HEK293 (cell line): ENCODE measurements around the gene CWH43.

Experiments
- CTCF ChIA-PET: fragments of 350-600 bp; formaldehyde crosslinking; extraction: SDS; loops from one replicate; lab custom pipeline; 2021; ENCODE audit warnings: antibody characterized with exemption; lab: Yijun Ruan, JAX
- POLR2A ChIA-PET: fragments of 300-600 bp; formaldehyde crosslinking; extraction: SDS; loops from one replicate; lab custom pipeline; 2020; ENCODE audit warnings: antibody characterized with exemption, inconsistent platforms; lab: Yijun Ruan, JAX
- H3K27ac ChIP-seq: fragments of 200-500 bp; sonication (Bioruptor generic); 2 replicates; pipeline ENCODE4 v1.5.1; 2014; ENCODE audit warnings: low read depth, low read length, control low read depth, inconsistent platforms; ENCODE audit errors: extremely low read depth
- H3K36me3 ChIP-seq, 2 experiments: fragments of 200-500 bp in 1 of 2; sonication (Bioruptor generic) in 1 of 2; 1 replicate in 1 of 2; 2 replicates in 1 of 2; pipeline ENCODE4 v1.5.1; 2014 to 2017; ENCODE audit warnings: inconsistent platforms in 2 of 2, low read length in 2 of 2; ENCODE audit not compliant: control insufficient read depth in 2 of 2, insufficient read depth in 1 of 2
- H3K4me1 ChIP-seq: fragments of 200-500 bp; sonication (Bioruptor generic); 2 replicates; pipeline ENCODE4 v1.5.1; 2014; ENCODE audit warnings: mild to moderate bottlenecking, low read length, inconsistent platforms; ENCODE audit not compliant: control insufficient read depth, insufficient read depth
- H3K4me3 ChIP-seq: 2 replicates; pipeline ENCODE4 v1.5.1; 2011; ENCODE audit warnings: low read depth, mild to moderate bottlenecking, control low read depth, low read length, moderate library complexity
- H3K9me3 ChIP-seq: fragments of 200-500 bp; sonication (Bioruptor generic); 2 replicates; pipeline ENCODE4 v1.5.1; 2014; ENCODE audit warnings: low read depth, low read length, inconsistent platforms; ENCODE audit not compliant: control insufficient read depth, insufficient read depth
- BCL11B ChIP-seq: fragments of 450-650 bp; formaldehyde crosslinking; IDR thresholded peaks from 2 replicates; pipeline ENCODE4 v1.5.1; 2016; ENCODE audit warnings: low read depth, missing biosample characterization, missing genetic modification characterization
- ELK4 ChIP-seq: IDR thresholded peaks from 2 replicates; pipeline ENCODE4 v1.6.1; 2011; ENCODE audit warnings: mild to moderate bottlenecking, low read depth, low read length, borderline replicate concordance
- MYNN ChIP-seq: fragments of 450-650 bp; formaldehyde crosslinking; IDR thresholded peaks from 2 replicates; pipeline ENCODE4 v1.5.1; 2016; ENCODE audit warnings: missing biosample characterization, missing genetic modification characterization, borderline replicate concordance
- SCRT2 ChIP-seq: fragments of 450-650 bp; formaldehyde crosslinking; IDR thresholded peaks from 2 replicates; pipeline ENCODE4 v1.5.1; 2016; ENCODE audit warnings: missing biosample characterization, missing genetic modification characterization
- SP3 ChIP-seq: fragments of 450-650 bp; formaldehyde crosslinking; IDR thresholded peaks from 2 replicates; pipeline ENCODE4 v1.5.1; 2016; ENCODE audit warnings: missing biosample characterization, missing genetic modification characterization
- YY1 ChIP-seq: fragments of 450-650 bp; formaldehyde crosslinking; IDR thresholded peaks from 2 replicates; pipeline ENCODE4 v1.5.1; 2018; ENCODE audit warnings: missing biosample characterization, missing genetic modification characterization
- ZBTB20 ChIP-seq: fragments of 450-650 bp; formaldehyde crosslinking; IDR thresholded peaks from 2 replicates; pipeline ENCODE4 v1.5.1; 2016; ENCODE audit warnings: missing biosample characterization, missing genetic modification characterization
- ZNF146 ChIP-seq: fragments of 450-650 bp; formaldehyde crosslinking; IDR thresholded peaks from 2 replicates; pipeline ENCODE4 v1.5.1; 2016; ENCODE audit warnings: missing biosample characterization, missing genetic modification characterization
- ZNF155 ChIP-seq: fragments of 450-650 bp; formaldehyde crosslinking; IDR thresholded peaks from 2 replicates; pipeline ENCODE4 v1.5.1; 2016; ENCODE audit warnings: missing biosample characterization, missing genetic modification characterization
- ZNF174 ChIP-seq: fragments of 450-650 bp; formaldehyde crosslinking; IDR thresholded peaks from 2 replicates; pipeline ENCODE4 v1.5.0; 2017; ENCODE audit warnings: missing biosample characterization, mild to moderate bottlenecking, missing genetic modification characterization
- ZNF175 ChIP-seq: fragments of 450-650 bp; formaldehyde crosslinking; IDR thresholded peaks from 2 replicates; pipeline ENCODE4 v1.5.1; 2016; ENCODE audit warnings: missing biosample characterization, missing genetic modification characterization
- ZNF221 ChIP-seq: fragments of 450-650 bp; formaldehyde crosslinking; IDR thresholded peaks from 2 replicates; pipeline ENCODE4 v1.5.1; 2017; ENCODE audit warnings: missing biosample characterization, missing genetic modification characterization, borderline replicate concordance
- ZNF248 ChIP-seq: fragments of 450-650 bp; formaldehyde crosslinking; IDR thresholded peaks from 2 replicates; pipeline ENCODE4 v1.5.1; 2017; ENCODE audit warnings: missing biosample characterization, missing genetic modification characterization
- ZNF341 ChIP-seq: fragments of 450-650 bp; formaldehyde crosslinking; IDR thresholded peaks from 2 replicates; pipeline ENCODE4; 2016; ENCODE audit warnings: low read depth, missing biosample characterization, missing genetic modification characterization
- ZNF391 ChIP-seq: fragments of 450-650 bp; formaldehyde crosslinking; IDR thresholded peaks from 2 replicates; pipeline ENCODE4 v1.5.1; 2016; ENCODE audit warnings: low read depth, missing biosample characterization, missing genetic modification characterization, borderline replicate concordance
- ZNF404 ChIP-seq: fragments of 450-650 bp; formaldehyde crosslinking; IDR thresholded peaks from 2 replicates; pipeline ENCODE4 v1.5.1; 2017; ENCODE audit warnings: missing biosample characterization, missing genetic modification characterization
- ZNF449 ChIP-seq: fragments of 450-650 bp; formaldehyde crosslinking; IDR thresholded peaks from 2 replicates; pipeline ENCODE4 v1.5.1; 2017; ENCODE audit warnings: missing biosample characterization, mild to moderate bottlenecking, missing genetic modification characterization, moderate library complexity
- ZNF514 ChIP-seq: fragments of 450-650 bp; formaldehyde crosslinking; IDR thresholded peaks from 2 replicates; pipeline ENCODE4 v1.5.1; 2016; ENCODE audit warnings: missing biosample characterization, missing genetic modification characterization
- ZNF549 ChIP-seq: fragments of 450-650 bp; IDR thresholded peaks from 2 replicates; pipeline ENCODE4 v1.5.1; 2018; ENCODE audit warnings: missing biosample characterization, missing genetic modification characterization, mild to moderate bottlenecking, inconsistent platforms, moderate library complexity
- ZNF585B ChIP-seq: fragments of 450-650 bp; formaldehyde crosslinking; IDR thresholded peaks from 2 replicates; pipeline ENCODE4 v1.5.1; 2016; ENCODE audit warnings: missing biosample characterization, missing genetic modification characterization
- ZNF692 ChIP-seq: fragments of 450-650 bp; formaldehyde crosslinking; IDR thresholded peaks from 2 replicates; pipeline ENCODE4 v1.5.1; 2016; ENCODE audit warnings: missing biosample characterization, missing genetic modification characterization
- ZNF777 ChIP-seq: fragments of 450-650 bp; formaldehyde crosslinking; IDR thresholded peaks from 2 replicates; pipeline ENCODE4 v1.5.1; 2017; ENCODE audit warnings: missing biosample characterization, missing genetic modification characterization, borderline replicate concordance
- TF ChIP-seq, protein P1 (sequence below): fragments of 450-650 bp; formaldehyde crosslinking; optimal IDR thresholded peaks from 2 replicates; pipeline ENCODE3; 2016; ENCODE audit warnings: missing biosample characterization, mild to moderate bottlenecking, missing genetic modification characterization
- TF ChIP-seq, protein P2 (sequence below): fragments of 450-650 bp; formaldehyde crosslinking; IDR thresholded peaks from 2 replicates; pipeline ENCODE4 v1.5.1; 2016; ENCODE audit warnings: missing biosample characterization, missing genetic modification characterization
- TF ChIP-seq, protein P3 (sequence below): fragments of 450-650 bp; formaldehyde crosslinking; IDR thresholded peaks from 2 replicates; pipeline ENCODE4 v1.5.1; 2016; ENCODE audit warnings: missing biosample characterization, missing genetic modification characterization

The CWH43 gene

GRCh38 chr4:48985976-48986653 lies at the start of gene CWH43:
Gene CWH43, plus strand, starts transcription at chr4:48986275. Its CDS starts 155 bp downstream, at chr4:48986430.
- Histone ChIP-seq H3K9me3 (no peaks in the 10 kb centered on the region), H3K36me3 (no peaks in the 10 kb centered on the region), H3K4me3 (no peak within 1 kb of the TSS), H3K4me1 (no peaks in the 10 kb centered on the region), H3K27ac (no peak within 1 kb of the TSS)
- POLR2A ChIA-PET, result no interaction called here
- TF ChIP-seq YY1 (tag by site-specific recombination) (no peak), ZNF549 (no peak), BCL11B (tag by site-specific recombination) (no peak), SP3 (tag by site-specific recombination) (no peak), ZBTB20 (tag by site-specific recombination) (no peak), ZNF777 (tag by site-specific recombination) (no peak), ZNF404 (tag by site-specific recombination) (no peak), SCRT2 (tag by site-specific recombination) (no peak), ZNF174 (tag by site-specific recombination) (no peak), ZNF175 (tag by site-specific recombination) (no peak), ZNF221 (tag by site-specific recombination) (no peak)
- TF ChIP-seq, protein P1, sequence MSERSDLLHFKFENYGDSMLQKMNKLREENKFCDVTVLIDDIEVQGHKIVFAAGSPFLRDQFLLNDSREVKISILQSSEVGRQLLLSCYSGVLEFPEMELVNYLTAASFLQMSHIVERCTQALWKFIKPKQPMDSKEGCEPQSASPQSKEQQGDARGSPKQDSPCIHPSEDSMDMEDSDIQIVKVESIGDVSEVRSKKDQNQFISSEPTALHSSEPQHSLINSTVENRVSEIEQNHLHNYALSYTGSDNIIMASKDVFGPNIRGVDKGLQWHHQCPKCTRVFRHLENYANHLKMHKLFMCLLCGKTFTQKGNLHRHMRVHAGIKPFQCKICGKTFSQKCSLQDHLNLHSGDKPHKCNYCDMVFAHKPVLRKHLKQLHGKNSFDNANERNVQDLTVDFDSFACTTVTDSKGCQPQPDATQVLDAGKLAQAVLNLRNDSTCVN (tag by site-specific recombination), result no peak
- CTCF ChIA-PET, result no interaction called here

DNA sequence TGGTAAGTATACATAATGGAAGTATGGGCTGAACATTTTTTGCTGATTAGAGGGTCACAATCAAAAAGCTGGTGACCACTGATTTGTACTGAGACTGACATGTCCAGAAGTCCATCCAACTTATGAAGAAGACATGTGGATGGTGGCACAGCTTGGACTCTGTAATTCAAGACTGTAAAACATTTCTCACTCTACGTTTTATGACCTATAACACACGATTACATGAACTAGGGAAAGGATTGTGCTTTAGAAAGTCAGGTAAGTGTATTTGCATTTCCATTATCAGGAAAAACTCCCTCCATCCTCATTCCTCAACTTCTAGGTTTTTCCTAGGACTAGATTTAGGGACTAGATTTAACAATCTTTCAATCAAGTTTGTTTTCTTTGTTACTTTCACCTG lies 49.0 kb upstream of the CWH43 start:
- TF ChIP-seq ZNF248 (tag by site-specific recombination), result no peak
- TF ChIP-seq ZNF692 (tag by site-specific recombination), result no peak
- no peak for TF ChIP-seq BCL11B (tag by site-specific recombination)
- TF ChIP-seq ZNF391 (tag by site-specific recombination), result no peak
- no peak for TF ChIP-seq ZNF585B
- H3K27ac ChIP-seq, result no peak overlapping the region
- CTCF ChIA-PET, result interaction anchor here (0.6 to 1.0 kb wide), 2 partner anchors 8 to 45 kb away, joined by 3 to 12 read pairs; no protein-coding TSS in a partner anchor
- no peaks in the 10 kb centered on the region for H3K9me3 ChIP-seq
- no peak overlapping the region for H3K4me3 ChIP-seq
- H3K36me3 ChIP-seq, result no peaks in the 10 kb centered on the region
- H3K4me1 ChIP-seq, result no peaks in the 10 kb centered on the region
- POLR2A ChIA-PET, result no interaction called here

- POLR2A ChIA-PET, result no interaction called here
- TF ChIP-seq, protein P2, sequence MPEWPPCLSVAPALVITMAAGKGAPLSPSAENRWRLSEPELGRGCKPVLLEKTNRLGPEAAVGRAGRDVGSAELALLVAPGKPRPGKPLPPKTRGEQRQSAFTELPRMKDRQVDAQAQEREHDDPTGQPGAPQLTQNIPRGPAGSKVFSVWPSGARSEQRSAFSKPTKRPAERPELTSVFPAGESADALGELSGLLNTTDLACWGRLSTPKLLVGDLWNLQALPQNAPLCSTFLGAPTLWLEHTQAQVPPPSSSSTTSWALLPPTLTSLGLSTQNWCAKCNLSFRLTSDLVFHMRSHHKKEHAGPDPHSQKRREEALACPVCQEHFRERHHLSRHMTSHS (tag by site-specific recombination), result no peak
- no peak for TF ChIP-seq ZNF341 (tag by site-specific recombination)
- no peak for TF ChIP-seq MYNN (tag by site-specific recombination)
- TF ChIP-seq, protein P3, sequence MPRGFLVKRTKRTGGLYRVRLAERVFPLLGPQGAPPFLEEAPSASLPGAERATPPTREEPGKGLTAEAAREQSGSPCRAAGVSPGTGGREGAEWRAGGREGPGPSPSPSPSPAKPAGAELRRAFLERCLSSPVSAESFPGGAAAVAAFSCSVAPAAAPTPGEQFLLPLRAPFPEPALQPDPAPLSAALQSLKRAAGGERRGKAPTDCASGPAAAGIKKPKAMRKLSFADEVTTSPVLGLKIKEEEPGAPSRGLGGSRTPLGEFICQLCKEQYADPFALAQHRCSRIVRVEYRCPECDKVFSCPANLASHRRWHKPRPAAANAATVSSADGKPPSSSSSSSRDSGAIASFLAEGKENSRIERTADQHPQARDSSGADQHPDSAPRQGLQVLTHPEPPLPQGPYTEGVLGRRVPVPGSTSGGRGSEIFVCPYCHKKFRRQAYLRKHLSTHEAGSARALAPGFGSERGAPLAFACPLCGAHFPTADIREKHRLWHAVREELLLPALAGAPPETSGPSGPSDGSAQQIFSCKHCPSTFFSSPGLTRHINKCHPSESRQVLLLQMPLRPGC (tag by site-specific recombination), result no peak
- TF ChIP-seq ZNF155, result no peak
- no peak for TF ChIP-seq ELK4
- no peak for TF ChIP-seq ZNF146
- no peak for TF ChIP-seq ZNF449 (tag by site-specific recombination)
- no peak for TF ChIP-seq ZNF514 (tag by site-specific recombination)
These were observed 47.2 kb upstream of the CWH43 start for GRCh38 chr4:48938831-48939230.

More at GRCh38 chr4:48938831-48939230, 47.2 kb upstream of the CWH43 start:
- no peaks in the 10 kb centered on the region for H3K36me3 ChIP-seq
- CTCF ChIA-PET, result no interaction called here
- no peaks in the 10 kb centered on the region for H3K9me3 ChIP-seq
- no peak overlapping the region for H3K27ac ChIP-seq
- no peaks in the 10 kb centered on the region for H3K4me1 ChIP-seq
- H3K4me3 ChIP-seq, result no peak overlapping the region
